HEK293 (cell line): ENCODE data around the gene TRAM2.

Experiments used
- CTCF ChIA-PET: fragments of 350-600 bp; formaldehyde crosslinking; extraction: SDS; loops from one replicate; lab custom pipeline; 2021; ENCODE audit warnings: antibody characterized with exemption; lab: Yijun Ruan, JAX
- POLR2A ChIA-PET: fragments of 300-600 bp; formaldehyde crosslinking; extraction: SDS; loops from one replicate; lab custom pipeline; 2020; ENCODE audit warnings: antibody characterized with exemption, inconsistent platforms; lab: Yijun Ruan, JAX
- H3K27ac ChIP-seq: fragments of 200-500 bp; sonication (Bioruptor generic); 2 replicates; pipeline ENCODE4 v1.5.1; 2014; ENCODE audit warnings: low read depth, low read length, control low read depth, inconsistent platforms; ENCODE audit errors: extremely low read depth
- H3K36me3 ChIP-seq, 2 experiments: fragments of 200-500 bp in 1 of 2; sonication (Bioruptor generic) in 1 of 2; 1 replicate in 1 of 2; 2 replicates in 1 of 2; pipeline ENCODE4 v1.5.1; 2014 to 2017; ENCODE audit warnings: inconsistent platforms in 2 of 2, low read length in 2 of 2; ENCODE audit not compliant: control insufficient read depth in 2 of 2, insufficient read depth in 1 of 2
- H3K4me1 ChIP-seq: fragments of 200-500 bp; sonication (Bioruptor generic); 2 replicates; pipeline ENCODE4 v1.5.1; 2014; ENCODE audit warnings: mild to moderate bottlenecking, low read length, inconsistent platforms; ENCODE audit not compliant: control insufficient read depth, insufficient read depth
- H3K4me3 ChIP-seq: 2 replicates; pipeline ENCODE4 v1.5.1; 2011; ENCODE audit warnings: low read depth, mild to moderate bottlenecking, control low read depth, low read length, moderate library complexity
- H3K9me3 ChIP-seq: fragments of 200-500 bp; sonication (Bioruptor generic); 2 replicates; pipeline ENCODE4 v1.5.1; 2014; ENCODE audit warnings: low read depth, low read length, inconsistent platforms; ENCODE audit not compliant: control insufficient read depth, insufficient read depth
- GLI2 ChIP-seq: fragments of 450-650 bp; formaldehyde crosslinking; IDR thresholded peaks from 2 replicates; pipeline ENCODE4; 2017; ENCODE audit warnings: missing biosample characterization, missing genetic modification characterization, low read depth, borderline replicate concordance
- HOXA7 ChIP-seq: sonication (generic); formaldehyde crosslinking; IDR thresholded peaks from 2 replicates; pipeline ENCODE4 v1.8.1; 2022; ENCODE audit warnings: missing genetic modification reagents, borderline replicate concordance
- KLF7 ChIP-seq: fragments of 450-650 bp; formaldehyde crosslinking; IDR thresholded peaks from 2 replicates; pipeline ENCODE4 v1.5.1; 2016; ENCODE audit warnings: missing biosample characterization, missing genetic modification characterization, borderline replicate concordance
- MYNN ChIP-seq: fragments of 450-650 bp; formaldehyde crosslinking; IDR thresholded peaks from 2 replicates; pipeline ENCODE4 v1.5.1; 2016; ENCODE audit warnings: missing biosample characterization, missing genetic modification characterization, borderline replicate concordance
- PRDM1 ChIP-seq: fragments of 450-650 bp; formaldehyde crosslinking; IDR thresholded peaks from 2 replicates; pipeline ENCODE4; 2016; ENCODE audit warnings: missing biosample characterization, missing genetic modification characterization
- SP2 ChIP-seq: fragments of 450-650 bp; formaldehyde crosslinking; IDR thresholded peaks from 2 replicates; pipeline ENCODE4 v1.5.1; 2016; ENCODE audit warnings: missing biosample characterization, missing genetic modification characterization
- ZBTB8A ChIP-seq: fragments of 450-650 bp; formaldehyde crosslinking; IDR thresholded peaks from 2 replicates; pipeline ENCODE4 v1.5.1; 2016; ENCODE audit warnings: missing biosample characterization, missing genetic modification characterization
- ZNF202 ChIP-seq: fragments of 450-650 bp; formaldehyde crosslinking; IDR thresholded peaks from 2 replicates; pipeline ENCODE4 v1.5.1; 2016; ENCODE audit warnings: missing biosample characterization, missing genetic modification characterization, borderline replicate concordance
- ZNF266 ChIP-seq: fragments of 450-650 bp; formaldehyde crosslinking; IDR thresholded peaks from 2 replicates; pipeline ENCODE4 v1.5.1; 2016; ENCODE audit warnings: missing biosample characterization, missing genetic modification characterization, low read depth
- ZNF292 ChIP-seq: fragments of 450-650 bp; formaldehyde crosslinking; IDR thresholded peaks from 2 replicates; pipeline ENCODE4 v1.5.1; 2016; ENCODE audit warnings: low read depth, missing biosample characterization, missing genetic modification characterization, borderline replicate concordance
- ZNF48 ChIP-seq: fragments of 450-650 bp; formaldehyde crosslinking; IDR thresholded peaks from 2 replicates; pipeline ENCODE4 v1.5.1; 2016; ENCODE audit warnings: missing biosample characterization, missing genetic modification characterization
- ZNF521 ChIP-seq: fragments of 450-650 bp; formaldehyde crosslinking; IDR thresholded peaks from 2 replicates; pipeline ENCODE4 v1.5.1; 2017; ENCODE audit warnings: missing biosample characterization, mild to moderate bottlenecking, missing genetic modification characterization
- ZNF544 ChIP-seq: fragments of 450-650 bp; formaldehyde crosslinking; IDR thresholded peaks from 2 replicates; pipeline ENCODE4 v1.5.0; 2017; ENCODE audit warnings: missing biosample characterization, missing genetic modification characterization
- ZNF560 ChIP-seq: fragments of 450-650 bp; formaldehyde crosslinking; IDR thresholded peaks from 2 replicates; pipeline ENCODE4 v1.5.1; 2017; ENCODE audit warnings: missing biosample characterization, missing genetic modification characterization, borderline replicate concordance
- ZNF571 ChIP-seq: fragments of 450-650 bp; formaldehyde crosslinking; IDR thresholded peaks from 2 replicates; pipeline ENCODE4 v1.5.0; 2017; ENCODE audit warnings: missing biosample characterization, missing genetic modification characterization
- ZNF596 ChIP-seq: fragments of 450-650 bp; IDR thresholded peaks from 2 replicates; pipeline ENCODE4 v1.5.0; 2018; ENCODE audit warnings: missing biosample characterization, mild to moderate bottlenecking, missing genetic modification characterization, moderate library complexity
- ZNF610 ChIP-seq: fragments of 450-650 bp; formaldehyde crosslinking; IDR thresholded peaks from 2 replicates; pipeline ENCODE4 v1.5.1; 2016; ENCODE audit warnings: missing biosample characterization, missing genetic modification characterization, borderline replicate concordance
- ZNF654 ChIP-seq: fragments of 450-650 bp; formaldehyde crosslinking; IDR thresholded peaks from 2 replicates; pipeline ENCODE4 v1.5.1; 2016; ENCODE audit warnings: low read depth, missing biosample characterization, missing genetic modification characterization
- ZNF658 ChIP-seq: fragments of 450-650 bp; formaldehyde crosslinking; IDR thresholded peaks from 2 replicates; pipeline ENCODE4; 2016; ENCODE audit warnings: missing biosample characterization, missing genetic modification characterization
- ZNF670 ChIP-seq: fragments of 450-650 bp; formaldehyde crosslinking; IDR thresholded peaks from 2 replicates; pipeline ENCODE4 v1.5.1; 2016; ENCODE audit warnings: missing biosample characterization, missing genetic modification characterization, low read depth
- ZNF692 ChIP-seq: fragments of 450-650 bp; formaldehyde crosslinking; IDR thresholded peaks from 2 replicates; pipeline ENCODE4 v1.5.1; 2016; ENCODE audit warnings: missing biosample characterization, missing genetic modification characterization
- ZNF707 ChIP-seq: fragments of 450-650 bp; formaldehyde crosslinking; IDR thresholded peaks from 2 replicates; pipeline ENCODE4 v1.5.1; 2016; ENCODE audit warnings: missing biosample characterization, missing genetic modification characterization
- ZXDB ChIP-seq: fragments of 450-650 bp; formaldehyde crosslinking; IDR thresholded peaks from 2 replicates; pipeline ENCODE4 v1.5.1; 2016; ENCODE audit warnings: missing biosample characterization, missing genetic modification characterization
- TF ChIP-seq, protein P1 (sequence below): fragments of 450-650 bp; formaldehyde crosslinking; IDR thresholded peaks from 2 replicates; pipeline ENCODE4 v1.5.1; 2016; ENCODE audit warnings: missing biosample characterization, missing genetic modification characterization, borderline replicate concordance

Gene TRAM2

DNA sequence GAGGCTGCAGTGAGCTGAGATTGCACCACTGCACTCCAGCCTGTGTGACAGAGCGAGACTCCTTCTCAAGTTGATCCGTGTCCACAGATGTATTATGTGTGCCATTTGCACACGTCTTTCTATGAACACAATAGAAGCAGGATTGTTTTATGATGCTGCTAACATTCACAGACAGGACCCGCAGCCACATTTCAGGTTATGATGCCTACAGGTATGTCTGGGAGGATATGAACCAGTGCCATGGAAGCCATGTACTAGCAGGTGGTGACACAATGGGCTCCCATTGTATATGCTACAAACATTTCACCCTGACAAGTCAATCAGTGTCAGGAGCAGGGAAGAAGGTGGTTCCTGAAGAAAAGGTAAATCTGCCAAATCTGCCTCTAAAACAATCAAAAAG, 4.3 kb downstream of the TRAM2 start (continued):
- TF ChIP-seq ZNF707 (no peak), ZNF692 (tag by site-specific recombination) (no peak), HOXA7 (CRISPR knock-in tag) (no peak), PRDM1 (tag by site-specific recombination) (no peak), ZNF654 (tag by site-specific recombination) (no peak), ZNF610 (tag by site-specific recombination) (no peak), ZNF544 (tag by site-specific recombination) (no peak), ZNF571 (tag by site-specific recombination) (no peak), MYNN (tag by site-specific recombination) (no peak), GLI2 (tag by site-specific recombination) (no peak)
- TF ChIP-seq, protein P1, sequence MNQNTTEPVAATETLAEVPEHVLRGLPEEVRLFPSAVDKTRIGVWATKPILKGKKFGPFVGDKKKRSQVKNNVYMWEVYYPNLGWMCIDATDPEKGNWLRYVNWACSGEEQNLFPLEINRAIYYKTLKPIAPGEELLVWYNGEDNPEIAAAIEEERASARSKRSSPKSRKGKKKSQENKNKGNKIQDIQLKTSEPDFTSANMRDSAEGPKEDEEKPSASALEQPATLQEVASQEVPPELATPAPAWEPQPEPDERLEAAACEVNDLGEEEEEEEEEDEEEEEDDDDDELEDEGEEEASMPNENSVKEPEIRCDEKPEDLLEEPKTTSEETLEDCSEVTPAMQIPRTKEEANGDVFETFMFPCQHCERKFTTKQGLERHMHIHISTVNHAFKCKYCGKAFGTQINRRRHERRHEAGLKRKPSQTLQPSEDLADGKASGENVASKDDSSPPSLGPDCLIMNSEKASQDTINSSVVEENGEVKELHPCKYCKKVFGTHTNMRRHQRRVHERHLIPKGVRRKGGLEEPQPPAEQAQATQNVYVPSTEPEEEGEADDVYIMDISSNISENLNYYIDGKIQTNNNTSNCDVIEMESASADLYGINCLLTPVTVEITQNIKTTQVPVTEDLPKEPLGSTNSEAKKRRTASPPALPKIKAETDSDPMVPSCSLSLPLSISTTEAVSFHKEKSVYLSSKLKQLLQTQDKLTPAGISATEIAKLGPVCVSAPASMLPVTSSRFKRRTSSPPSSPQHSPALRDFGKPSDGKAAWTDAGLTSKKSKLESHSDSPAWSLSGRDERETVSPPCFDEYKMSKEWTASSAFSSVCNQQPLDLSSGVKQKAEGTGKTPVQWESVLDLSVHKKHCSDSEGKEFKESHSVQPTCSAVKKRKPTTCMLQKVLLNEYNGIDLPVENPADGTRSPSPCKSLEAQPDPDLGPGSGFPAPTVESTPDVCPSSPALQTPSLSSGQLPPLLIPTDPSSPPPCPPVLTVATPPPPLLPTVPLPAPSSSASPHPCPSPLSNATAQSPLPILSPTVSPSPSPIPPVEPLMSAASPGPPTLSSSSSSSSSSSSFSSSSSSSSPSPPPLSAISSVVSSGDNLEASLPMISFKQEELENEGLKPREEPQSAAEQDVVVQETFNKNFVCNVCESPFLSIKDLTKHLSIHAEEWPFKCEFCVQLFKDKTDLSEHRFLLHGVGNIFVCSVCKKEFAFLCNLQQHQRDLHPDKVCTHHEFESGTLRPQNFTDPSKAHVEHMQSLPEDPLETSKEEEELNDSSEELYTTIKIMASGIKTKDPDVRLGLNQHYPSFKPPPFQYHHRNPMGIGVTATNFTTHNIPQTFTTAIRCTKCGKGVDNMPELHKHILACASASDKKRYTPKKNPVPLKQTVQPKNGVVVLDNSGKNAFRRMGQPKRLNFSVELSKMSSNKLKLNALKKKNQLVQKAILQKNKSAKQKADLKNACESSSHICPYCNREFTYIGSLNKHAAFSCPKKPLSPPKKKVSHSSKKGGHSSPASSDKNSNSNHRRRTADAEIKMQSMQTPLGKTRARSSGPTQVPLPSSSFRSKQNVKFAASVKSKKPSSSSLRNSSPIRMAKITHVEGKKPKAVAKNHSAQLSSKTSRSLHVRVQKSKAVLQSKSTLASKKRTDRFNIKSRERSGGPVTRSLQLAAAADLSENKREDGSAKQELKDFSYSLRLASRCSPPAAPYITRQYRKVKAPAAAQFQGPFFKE (tag by site-specific recombination), result no peak
- TF ChIP-seq, all 188 proteins: peak for 0

GRCh38 chr6:52571099-52571755, 5.6 kb downstream of the TRAM2 start:
- Histone ChIP-seq H3K27ac (no peak overlapping the region), H3K4me3 (no peak overlapping the region), H3K36me3 (no peaks in the 10 kb centered on the region), H3K4me1 (peaks cover 24% of the 10 kb centered on the region), H3K9me3 (no peaks in the 10 kb centered on the region)
- ChIA-PET CTCF (interaction anchor here (0.7 to 1.4 kb wide), 3 partner anchors 47 to 81 kb away, joined by 3 to 4 read pairs (median 3); no protein-coding TSS in a partner anchor), POLR2A (interaction anchor here (0.6 kb wide), 3 partner anchors 28 to 78 kb away, joined by 3 to 4 read pairs (median 4); no protein-coding TSS in a partner anchor)
- TF ChIP-seq ZNF571 (tag by site-specific recombination), result no peak
- no peak for TF ChIP-seq ZNF658
- TF ChIP-seq ZNF266 (tag by site-specific recombination), result no peak
- TF ChIP-seq ZBTB8A, result no peak
- TF ChIP-seq, protein P1 (tag by site-specific recombination), result no peak
- no peak for TF ChIP-seq ZNF292 (tag by site-specific recombination)
- no peak for TF ChIP-seq ZXDB (tag by site-specific recombination)
- TF ChIP-seq ZNF521, result no peak
- TF ChIP-seq ZNF670, result no peak
- no peak for TF ChIP-seq ZNF202 (tag by site-specific recombination)
- TF ChIP-seq ZNF596, result no peak
- no peak for TF ChIP-seq ZNF560
- TF ChIP-seq SP2, result no peak
- TF ChIP-seq ZNF48 (tag by site-specific recombination), result no peak
- no peak for TF ChIP-seq KLF7 (tag by site-specific recombination)
